Erythroblast (primary cell): ENCODE data around the gene DNMT1.
A peak's percentile ranks its signal among the peaks of the same experiment; 100 is the strongest.

Source experiments
- DNase-seq, 2 experiments: peaks; one replicate each; lab custom pipeline; 2025; lab: John Stamatoyannopoulos, UW
- GATA1 ChIP-seq: IDR thresholded peaks from 2 replicates; pipeline ENCODE4 v1.6.1; 2011; ENCODE audit warnings: low read depth, mild to moderate bottlenecking, control low read depth, low read length, moderate library complexity
- POLR2A ChIP-seq: IDR thresholded peaks from 2 replicates; pipeline ENCODE4 v1.6.1; 2011; ENCODE audit warnings: mild to moderate bottlenecking, low read length

The DNMT1 gene

DNA sequence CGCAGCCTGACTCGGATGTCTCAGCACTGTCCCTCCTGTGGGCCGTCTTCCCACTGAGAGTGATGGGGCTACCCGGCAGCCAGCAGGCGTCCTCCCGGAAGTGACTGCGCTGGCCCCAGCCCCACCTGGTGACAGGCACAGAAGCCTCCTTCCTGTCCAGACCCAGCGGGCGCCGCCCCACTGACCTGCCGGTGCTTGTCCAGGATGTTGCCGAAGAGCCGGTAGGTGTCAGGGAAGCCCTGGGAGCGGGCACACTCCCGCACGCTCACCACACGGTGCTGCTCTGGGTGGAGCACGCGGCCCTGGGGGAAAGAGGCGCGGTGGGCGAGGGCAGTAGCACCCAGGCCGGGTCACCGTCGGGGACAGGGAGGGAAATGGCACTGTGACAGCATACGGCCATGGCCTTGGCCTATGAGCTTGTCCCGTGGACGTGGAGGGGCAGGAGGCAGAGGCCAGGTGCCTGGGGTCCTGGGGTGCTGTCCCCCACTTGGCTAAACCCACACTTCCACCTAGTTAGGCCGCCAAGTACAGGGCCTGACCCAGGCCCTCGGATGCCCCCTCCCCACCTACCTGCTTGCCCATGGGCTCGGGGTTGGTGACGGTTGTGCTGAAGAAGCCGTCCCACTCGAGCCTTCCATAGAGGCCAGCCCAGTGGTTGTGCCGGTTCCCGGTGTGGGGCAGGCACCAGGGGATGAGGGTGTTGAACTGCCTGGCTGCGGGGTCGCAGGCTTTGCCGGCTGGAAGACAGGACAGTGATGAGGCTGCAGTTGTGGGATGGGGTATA, 59.0 kb downstream of the DNMT1 start:
- TF ChIP-seq GATA1 (no peak), POLR2A (no peak)

DNA sequence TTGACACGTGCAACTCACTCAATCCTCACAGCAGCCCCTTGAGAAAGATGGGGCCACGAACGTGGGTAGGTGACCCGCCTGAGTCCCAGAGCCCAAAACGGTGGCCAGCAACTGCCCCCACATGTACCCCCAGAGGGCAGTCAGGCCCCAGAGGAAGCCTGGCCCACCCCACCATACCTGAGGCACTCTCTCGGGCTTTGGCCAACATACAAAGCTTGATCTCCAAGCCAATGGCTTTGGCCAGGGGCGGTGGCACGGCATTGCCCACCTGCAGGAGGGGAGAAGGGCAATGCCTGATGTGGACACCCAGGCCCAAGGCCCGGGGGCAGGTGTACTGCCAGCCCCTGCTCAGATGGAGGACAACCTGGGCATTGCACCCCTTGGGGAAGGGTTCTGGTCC, 60.7 kb downstream of the DNMT1 start:
- TF ChIP-seq GATA1 (no peak), POLR2A (no peak)

More for the DNA sequence above, 59.0 kb downstream of the DNMT1 start:
- no peak for DNase-seq

DNA sequence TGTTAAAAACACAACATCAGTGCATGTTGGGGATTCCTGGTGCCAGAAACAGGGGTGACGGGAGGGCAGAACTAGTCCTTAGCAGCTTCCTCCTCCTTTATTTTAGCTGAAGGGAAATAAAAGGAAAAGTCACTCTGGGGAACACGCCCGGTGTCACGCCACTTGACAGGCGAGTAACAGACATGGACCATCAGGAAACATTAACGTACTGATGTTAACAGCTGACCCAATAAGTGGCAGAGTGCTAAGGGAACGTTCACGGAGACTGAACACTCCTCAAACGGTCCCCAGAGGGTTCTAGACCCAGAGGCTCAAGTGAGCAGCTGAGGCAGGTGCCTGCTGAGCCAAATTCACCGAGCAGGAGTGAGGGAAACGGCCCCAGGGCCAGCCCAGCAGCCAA, 61.2 kb downstream of the DNMT1 start:
- TF ChIP-seq POLR2A (no peak), GATA1 (no peak)
- no peak for DNase-seq

More for the DNA sequence above, 60.7 kb downstream of the DNMT1 start:
- DNase-seq = no peak

DNA sequence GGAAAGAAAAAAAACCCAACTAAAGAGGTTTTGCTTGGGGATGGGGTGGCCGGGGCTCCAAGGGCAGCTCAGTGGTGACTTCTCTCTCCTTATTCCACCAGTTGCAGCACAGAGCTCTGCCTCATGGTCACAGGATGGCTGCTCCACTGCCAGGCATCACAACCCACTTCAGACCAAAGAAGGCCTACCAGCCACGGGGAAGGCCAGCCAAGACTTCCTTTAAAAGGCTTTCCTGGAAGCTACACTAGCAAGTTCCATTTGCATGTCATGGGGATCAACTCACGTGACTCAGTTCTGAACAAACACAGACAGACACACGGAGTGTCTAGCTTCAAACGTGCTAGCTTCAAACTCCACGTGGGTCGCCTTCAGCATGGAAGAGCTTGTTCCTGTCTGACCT, 61.8 kb downstream of the DNMT1 start:
- no peak for TF ChIP-seq GATA1
- TF ChIP-seq POLR2A = no peak
- no peak for DNase-seq

DNA sequence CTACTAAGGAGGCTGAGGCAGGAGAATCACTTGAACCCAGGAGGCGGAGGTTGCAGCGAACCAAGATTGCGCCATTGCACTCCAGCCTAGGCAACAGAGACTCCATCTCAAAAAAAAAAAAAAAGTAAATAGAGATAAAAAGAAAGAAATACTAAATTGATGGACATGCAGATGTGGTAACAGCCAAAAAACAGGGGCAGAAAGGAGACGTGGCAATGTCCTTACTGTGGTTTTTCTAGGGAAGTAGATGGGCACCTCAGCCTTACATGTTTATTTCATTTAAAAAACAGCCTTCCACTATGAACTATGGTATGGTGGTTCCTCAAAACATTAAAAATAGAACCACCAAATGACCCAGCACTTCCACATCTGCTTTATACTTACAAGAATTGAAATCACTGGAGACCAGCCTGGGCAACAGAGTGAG, 68.5 kb downstream of the DNMT1 start:
- DNase-seq = no peak
- no peak for TF ChIP-seq GATA1
- no peak for TF ChIP-seq POLR2A

DNA sequence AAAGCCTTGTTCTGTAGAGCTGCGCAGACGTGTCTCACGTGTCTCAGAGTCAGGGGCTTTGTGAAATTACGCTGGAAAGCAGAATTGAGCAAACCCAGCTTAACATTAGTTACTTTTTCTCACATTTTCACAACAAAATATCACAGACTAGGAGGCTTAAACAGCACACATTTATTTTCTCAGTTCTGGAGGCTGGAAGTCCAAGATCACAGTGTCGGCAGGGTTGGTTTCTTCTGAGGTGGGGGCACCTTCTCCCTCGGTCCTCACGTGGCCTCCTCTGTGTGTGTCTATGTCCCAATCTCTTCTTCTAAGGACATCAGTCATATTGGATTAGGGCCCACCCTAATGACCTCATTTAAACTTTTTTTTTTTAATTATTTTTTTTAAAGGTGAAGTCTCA, 70.3 kb downstream of the DNMT1 start:
- TF ChIP-seq GATA1 = no peak
- TF ChIP-seq POLR2A = no peak

DNA sequence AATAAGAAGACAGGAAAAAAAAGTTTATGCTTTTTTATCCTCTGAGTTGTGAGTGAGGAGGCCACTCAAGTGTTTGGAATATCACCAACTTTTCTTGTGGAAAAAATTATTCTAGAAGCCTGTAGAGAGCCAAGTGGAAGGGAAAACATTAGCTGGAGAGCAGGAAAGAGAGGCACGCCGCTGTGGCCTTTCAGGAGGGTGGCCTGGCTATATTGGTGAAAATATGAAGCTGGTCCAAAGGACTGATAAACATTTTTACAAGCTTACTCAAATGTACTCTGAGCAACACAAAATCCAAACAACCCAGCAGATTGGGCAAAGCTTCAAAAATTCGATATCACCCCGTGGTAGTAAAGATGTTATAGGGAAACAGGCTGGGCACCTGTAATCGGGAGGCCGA, 72.7 kb downstream of the DNMT1 start:
- TF ChIP-seq POLR2A (no peak), GATA1 (no peak)
- no peak for DNase-seq

More for the DNA sequence above, 70.3 kb downstream of the DNMT1 start:
- DNase-seq = no peak

DNA sequence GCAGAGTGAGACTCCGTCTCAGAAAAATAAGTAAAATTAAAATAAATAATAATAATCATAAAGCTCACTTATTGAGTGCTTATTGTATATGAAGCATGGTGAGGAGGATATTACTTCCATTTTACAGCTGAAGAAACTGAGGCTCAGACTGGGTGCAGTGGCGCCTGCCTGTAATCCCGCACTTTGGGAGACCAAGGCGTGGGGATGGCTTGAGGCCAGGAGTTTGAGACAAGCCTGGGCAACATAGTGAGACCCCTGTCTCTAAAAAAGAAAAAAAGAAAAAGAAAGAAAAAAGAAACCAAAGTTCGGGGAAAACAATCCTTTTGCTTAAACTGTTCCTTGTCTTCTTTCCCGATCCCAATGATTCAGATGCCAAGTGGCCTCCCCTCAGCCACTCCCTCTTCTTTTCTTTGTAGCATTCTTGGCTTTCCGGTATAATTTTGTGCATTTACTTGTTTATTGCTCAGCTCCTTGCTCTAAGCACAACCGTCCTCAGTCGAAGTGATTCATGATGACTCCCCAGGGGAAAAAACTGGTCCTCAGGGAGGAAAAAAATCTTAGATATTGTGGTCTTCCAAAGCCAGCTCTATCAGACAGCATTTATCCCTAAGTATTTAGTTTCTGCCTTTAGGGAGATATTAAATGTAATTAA, 74.1 kb downstream of the DNMT1 start:
- TF ChIP-seq GATA1 (no peak), POLR2A (no peak)
- DNase-seq = no peak

DNA sequence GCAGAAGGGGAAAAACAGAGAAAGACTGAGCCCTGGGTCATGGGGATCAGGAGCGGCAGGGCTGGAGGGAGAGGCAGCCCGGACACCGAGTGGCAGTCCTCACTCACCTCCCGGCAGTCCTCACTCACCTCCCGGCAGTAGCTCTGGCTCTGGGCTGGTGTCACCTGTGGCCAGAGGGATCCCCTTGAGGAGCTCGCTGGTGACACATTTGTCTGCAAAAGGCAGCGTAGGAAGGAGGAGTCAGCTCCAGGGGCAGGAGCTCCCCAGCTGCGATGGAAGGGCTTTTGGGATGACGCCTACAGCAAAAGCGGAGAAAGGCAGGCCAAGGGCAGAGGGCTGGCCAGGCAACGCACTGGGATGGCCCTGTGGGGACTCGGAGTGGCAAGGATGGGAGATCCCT, 75.8 kb downstream of the DNMT1 start:
- TF ChIP-seq POLR2A (no peak), GATA1 (no peak)
- peak in 1 of 2 experiments; percentile 44 for DNase-seq

DNA sequence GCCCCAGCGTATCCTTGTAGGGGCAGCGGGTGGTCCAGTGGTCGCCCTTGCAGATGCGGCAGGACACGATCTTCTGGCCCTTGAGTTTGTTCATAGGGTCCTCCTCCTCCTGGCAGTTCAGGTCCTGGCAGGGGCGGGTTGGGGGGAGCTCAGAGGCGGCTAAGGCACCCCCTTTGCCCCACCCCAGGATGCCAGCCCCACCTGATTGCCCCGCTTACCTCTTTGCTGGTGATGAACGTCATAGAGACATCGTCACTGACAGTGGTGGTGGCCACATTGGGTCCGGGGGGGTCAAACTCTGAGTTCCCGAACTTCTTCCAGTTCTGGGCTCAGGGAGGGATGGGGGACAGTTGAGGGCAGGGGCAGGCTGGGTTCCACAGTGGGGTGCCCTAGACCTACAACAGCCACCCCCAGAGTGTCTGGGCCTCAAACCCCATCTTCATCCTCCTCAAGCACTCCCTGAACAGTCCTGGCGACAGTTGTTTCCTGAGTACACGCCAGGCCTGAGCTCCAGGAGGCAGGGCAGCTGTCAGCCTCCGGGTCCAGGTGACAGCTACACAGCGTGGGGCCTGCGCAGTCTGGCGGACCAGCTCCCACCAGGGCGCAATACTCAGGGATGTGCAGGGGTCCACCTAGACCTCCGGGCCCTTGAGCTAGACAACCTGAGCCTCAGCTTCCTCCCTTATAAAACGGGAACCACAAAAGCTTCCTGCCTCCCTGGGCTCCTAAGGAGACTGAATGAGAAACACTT, 77.7 kb downstream of the DNMT1 start:
- no peak for DNase-seq
- no peak for TF ChIP-seq GATA1
- no peak for TF ChIP-seq POLR2A

DNA sequence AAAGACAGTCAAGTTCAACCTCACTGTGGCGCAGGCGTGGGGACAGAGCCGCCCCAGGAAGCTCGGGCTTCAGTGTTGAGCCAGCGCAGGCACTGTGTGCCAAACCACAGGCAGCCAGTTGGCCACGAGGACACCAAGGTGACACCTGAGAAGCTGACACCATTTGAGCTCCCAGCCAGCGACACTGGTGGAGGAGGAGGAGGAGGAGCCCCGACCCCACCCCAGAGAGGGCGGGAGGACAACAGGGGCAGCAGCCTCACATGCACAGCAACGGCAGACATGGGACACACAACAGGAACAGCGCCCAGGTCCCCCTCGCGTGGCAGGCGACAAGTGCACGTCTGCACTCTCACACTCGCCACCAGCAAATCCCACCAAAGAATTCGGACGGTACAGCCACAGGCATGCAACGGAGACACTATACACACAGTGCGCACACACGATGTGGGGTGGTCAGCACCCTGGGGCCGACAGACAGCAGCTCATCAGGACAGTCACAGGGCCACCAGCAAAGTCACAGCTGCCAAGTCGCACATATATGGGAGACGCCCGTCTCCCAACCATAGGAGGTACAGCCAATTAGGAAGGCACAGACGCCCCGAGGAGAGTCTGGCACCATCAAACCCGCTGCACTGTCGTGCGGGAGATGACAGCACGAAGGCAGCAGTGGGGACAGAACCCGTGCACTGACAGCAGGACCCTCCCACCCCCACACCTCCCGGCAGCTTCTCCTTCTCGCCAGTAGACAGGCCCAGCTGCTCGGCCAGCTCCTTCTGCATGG, 78.5 kb downstream of the DNMT1 start:
- no peak for DNase-seq
- TF ChIP-seq GATA1 = no peak
- no peak for TF ChIP-seq POLR2A

DNA sequence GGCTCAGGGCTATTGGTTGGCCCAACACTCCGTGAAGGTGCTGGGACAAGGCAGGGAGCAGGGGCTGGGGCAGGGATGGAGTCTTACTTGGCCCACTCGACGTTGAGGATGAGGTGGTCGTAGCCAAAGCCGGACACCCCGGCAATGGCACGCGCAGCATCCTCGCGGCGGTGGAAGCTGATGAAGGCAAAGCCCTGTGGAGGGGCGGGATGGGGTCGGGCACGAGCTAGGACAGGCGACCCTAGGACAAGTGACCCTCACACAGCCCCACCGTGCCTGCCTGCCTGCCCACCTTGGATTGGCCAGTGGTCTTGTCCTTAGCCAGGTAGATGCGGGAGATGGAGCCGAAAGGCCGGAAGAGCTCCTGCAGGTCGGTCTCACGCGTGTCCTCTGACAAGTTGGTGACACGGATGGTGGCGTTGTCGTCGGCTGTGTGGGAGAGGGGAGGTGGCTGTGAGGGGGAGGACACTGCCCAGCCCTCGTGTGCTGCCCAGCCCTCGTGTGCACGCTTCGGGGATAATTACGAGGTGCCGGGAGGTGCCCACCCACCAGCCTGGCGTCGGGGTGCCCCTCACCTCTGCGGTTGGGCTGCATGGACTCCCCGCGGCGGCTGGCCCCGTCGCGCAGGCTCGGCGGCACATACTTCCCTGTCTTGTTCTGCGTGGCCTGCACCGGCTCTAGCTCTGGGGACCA, 79.2 kb downstream of the DNMT1 start:
- no peak for TF ChIP-seq POLR2A
- no peak for TF ChIP-seq GATA1
- no peak for DNase-seq

DNA sequence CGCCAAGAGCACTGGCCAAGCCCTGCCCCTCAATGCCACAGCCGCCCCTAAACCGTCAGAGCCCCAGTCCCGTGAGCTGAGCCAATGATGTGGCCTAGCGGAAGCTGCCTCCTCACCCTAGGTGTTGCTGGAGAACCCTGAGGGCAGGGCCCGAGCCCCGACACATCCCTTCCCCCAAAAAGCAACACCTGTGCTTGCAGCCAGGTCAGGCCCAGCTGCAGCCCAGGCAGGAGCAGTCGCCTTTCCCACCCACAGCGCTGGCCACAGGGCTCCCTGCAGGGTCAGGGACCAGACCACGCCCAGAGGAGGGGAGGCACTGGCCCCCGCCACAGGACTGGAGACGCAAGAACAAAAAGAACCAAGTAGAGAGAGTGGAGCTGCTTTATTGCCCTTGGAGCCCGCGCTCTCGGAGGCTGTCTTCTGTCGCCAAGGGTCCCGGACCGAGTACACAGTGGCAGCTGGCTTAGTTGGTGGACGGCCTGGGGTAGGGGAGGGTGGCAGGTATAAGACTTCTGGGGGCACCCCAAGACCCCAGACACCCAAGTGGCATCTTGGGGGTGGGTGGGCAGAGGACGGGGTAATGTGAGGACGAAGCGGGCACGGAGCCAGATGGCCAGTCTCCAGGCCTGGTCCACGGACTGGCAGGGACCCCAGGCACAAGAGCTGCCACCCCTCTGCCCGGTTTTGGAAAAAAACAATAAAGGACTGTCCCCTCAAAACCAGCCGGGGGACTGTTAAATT, 79.9 kb downstream of the DNMT1 start:
- TF ChIP-seq GATA1 = no peak
- TF ChIP-seq POLR2A = no peak
- DNase-seq = no peak
